Germinal center (tissue), 1 donor: ENCODE results near the gene SMYD3.

Source experiments
- DNase-seq: peaks from one replicate; pipeline ENCODE4 v3.0.0; 2012; ENCODE audit warnings: mixed read lengths, low spot score

SMYD3 gene

DNA sequence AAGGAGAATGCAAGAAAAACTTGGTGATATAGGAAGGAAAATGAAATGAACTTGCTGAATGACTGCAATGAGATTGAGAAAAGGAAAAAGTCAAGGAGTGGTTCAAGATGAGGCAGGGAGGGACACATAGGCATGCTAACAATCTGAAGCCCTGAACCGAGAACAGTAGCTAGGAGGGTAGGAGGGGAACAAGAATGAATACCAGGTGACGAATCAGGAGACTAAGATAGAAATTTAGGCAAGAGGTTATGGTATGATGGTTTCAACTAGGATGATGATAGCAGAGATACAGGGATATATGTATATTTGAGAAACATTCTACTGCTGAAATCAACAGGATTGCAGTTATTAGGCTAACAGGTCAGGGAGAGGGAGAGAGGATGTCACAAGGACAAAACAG, 44.1 kb downstream of the SMYD3 start:
- no peak for DNase-seq

DNA sequence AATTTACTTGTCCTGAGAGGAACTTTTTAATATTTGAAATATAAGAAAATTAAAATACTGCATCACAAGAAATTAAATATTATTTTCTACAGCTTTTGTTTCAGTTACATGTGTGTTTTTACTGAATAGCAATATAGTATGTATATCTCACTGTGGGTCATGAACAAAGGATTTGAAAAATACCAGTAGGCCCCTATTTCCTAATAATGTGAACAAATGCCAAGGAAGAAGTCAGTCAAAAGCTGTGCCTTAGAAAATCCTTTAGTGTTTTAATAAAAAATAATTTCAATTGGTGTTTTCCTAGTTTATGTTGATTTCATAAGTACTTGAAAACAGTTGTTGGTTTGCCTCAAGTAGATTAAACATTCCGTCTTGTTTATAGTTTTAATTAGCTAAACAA, 46.7 kb downstream of the SMYD3 start:
- DNase-seq, result no peak

DNA sequence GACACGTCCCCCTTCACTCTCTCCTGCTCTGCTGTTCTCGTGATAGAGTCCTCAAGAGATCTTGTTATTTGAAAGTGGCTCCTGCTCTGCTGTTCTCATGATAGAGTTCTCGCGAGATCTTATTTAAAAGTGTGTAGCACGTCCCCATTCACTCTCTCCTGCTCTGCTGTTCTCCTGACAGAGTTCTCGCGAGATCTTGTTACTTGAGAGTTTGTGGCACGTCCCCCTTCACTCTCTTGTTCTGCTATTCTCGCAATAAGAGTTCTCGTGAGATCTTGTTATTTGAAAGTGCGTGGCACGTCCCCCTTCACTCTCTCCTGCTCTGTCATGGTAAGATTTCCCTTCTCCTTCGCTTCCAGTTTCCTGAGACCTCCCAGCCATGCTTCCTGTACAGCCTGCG, 47.9 kb downstream of the SMYD3 start:
- DNase-seq, result no peak

DNA sequence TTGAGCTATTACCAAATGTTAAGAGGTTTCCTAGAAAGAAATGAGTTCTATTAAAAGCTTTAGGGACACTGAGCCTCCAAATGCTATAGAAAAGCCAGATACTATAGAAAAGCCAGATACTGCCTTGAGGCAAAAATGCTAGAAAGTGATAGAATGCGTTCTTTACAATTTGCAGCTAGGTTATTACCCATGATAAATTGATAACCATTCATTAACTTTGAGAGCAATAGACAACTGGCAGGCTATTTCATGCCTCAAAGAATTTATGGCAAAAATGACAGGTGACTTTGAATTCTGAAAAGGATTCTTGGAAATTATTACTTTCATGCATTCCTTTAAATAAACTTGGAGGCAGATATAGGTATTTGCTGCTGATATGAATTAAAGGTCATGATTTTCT, 51.6 kb downstream of the SMYD3 start:
- DNase-seq, result no peak

DNA sequence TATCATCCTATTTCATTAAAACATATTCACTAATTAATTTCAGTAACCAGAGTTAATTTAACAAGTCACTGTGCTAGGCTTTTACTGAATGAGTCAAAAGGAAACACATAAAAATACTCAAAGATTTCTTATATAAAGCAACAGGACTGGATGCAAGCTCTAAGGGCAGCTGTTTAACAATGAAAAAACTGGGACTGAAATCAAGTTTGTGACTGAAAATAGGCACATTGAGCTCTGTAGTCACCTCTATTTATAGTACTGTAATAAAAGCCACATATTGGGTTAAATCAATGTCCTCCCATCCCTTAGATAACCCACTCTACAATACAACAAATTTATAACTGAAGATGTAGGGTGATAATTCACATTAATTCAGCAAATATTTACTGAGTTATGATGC, 52.4 kb downstream of the SMYD3 start:
- no peak for DNase-seq

DNA sequence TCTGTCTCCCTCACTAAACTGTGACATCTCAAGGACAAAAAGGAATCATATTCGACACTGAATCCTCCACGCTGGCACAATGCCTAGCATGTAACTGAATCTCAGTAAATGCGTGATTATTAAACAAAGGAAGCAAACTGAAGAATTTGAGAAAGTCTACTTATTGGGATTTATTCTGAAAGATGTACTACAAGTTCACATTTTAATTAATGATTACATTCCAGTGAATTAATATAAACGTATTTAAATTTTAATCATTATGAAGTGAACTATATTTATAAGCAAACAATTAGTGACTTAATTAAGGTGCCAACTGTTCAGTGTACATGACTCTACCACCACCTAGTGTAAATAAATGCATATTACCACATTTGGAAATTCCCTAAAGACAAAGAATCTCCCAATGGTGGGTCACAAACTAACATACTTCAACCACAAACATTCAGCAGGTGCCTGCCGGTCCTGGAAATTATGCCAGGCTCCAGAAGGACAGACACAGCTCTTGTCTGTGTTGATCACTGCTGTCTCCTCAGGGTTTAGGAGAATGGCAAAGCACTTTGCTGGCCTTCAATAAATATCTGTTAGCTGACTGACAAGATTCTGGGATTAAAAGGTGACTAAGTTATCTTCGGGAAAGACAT, 56.3 kb downstream of the SMYD3 start:
- DNase-seq, result peak; percentile 36

DNA sequence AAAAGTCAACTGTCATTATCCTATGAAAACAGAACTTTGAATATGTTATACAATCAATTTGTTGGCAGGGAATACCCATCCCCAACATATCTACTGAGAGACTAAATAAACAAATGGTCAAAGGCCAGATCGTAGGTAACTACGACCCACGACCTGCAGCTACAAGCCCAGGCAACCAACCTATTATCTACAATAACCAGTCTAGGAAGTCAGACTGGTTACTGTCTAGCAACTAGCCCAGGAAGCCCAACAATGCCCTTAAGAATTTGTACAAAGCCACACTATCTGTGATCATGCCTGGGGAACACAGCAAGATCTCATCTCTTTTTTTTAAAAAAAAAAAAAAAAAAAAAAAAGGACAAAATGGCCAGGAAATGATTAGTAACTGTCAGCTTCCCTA, 58.7 kb downstream of the SMYD3 start:
- no peak for DNase-seq

DNA sequence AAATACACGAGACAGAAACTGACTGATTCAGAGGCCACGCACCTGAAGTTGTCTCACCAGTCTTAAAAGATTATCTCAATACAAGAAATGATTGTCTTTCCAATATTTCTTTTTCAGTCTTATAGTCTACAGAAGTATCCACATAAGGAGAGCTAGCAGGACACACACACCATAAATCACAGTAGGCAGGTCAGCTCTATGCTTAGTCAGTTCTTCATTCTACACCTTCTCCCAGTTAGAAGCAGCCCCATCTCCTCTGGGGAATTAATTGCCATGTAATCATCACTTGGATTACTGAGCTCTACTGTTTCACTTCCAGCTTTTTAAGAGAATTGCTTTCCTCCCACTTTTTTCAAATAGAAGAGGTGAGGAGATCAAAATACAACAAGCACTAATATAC, 59.6 kb downstream of the SMYD3 start:
- no peak for DNase-seq

DNA sequence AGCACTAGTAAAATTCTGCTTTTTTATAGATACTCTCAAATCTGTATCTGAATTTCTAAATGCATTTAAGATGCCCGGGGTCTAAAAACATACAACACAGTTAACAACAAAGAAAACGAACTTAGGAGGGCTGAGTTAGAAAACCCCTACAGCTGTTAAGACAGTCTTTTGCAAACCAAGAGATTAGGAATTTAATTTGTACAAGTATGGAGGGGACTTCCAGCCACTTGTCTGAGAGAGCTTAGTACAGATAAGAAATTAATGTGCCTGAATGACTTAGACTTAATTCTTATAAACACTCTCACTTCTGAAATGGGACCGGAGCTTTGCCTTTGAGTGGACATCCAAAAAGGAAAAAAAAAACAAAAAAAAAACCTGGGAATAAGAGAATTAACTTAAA, 61.6 kb downstream of the SMYD3 start:
- DNase-seq, result no peak

DNA sequence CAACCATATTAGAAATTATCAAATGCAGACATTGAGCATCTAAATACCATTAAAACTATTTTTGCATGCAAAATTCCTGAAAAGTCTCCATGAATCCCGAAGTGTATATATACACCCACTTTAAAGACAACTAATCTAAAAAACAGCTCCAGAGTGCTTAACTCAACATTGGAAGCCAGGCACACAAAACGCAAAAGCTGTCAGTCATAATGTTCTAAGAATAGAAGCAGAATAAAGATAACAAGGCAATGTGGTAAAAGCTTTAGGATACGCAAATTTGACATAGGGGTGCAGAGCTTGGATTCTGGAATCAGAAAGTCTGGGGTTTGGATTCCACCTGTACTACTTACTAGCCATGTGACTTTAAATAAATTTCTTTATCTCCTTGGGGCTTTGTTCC, 62.5 kb downstream of the SMYD3 start:
- DNase-seq, result no peak

DNA sequence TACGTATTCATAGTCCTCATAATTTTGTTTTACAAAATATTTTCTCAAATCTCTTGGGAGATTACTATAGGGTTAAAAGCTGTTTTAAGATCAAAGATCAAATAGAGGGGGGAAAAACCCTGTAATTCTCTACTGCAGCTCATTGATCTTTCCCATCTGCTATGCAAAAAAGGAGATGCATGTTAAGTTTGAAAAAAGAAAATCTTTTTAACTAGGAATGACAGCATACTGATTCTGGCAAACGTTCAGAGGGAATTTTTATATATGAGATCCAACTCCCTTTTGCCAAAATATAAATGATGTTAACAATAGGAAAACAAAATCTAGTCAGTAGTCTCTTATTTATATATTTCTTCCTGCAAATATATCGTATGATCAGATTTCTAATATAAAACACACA, 69.1 kb downstream of the SMYD3 start:
- no peak for DNase-seq

DNA sequence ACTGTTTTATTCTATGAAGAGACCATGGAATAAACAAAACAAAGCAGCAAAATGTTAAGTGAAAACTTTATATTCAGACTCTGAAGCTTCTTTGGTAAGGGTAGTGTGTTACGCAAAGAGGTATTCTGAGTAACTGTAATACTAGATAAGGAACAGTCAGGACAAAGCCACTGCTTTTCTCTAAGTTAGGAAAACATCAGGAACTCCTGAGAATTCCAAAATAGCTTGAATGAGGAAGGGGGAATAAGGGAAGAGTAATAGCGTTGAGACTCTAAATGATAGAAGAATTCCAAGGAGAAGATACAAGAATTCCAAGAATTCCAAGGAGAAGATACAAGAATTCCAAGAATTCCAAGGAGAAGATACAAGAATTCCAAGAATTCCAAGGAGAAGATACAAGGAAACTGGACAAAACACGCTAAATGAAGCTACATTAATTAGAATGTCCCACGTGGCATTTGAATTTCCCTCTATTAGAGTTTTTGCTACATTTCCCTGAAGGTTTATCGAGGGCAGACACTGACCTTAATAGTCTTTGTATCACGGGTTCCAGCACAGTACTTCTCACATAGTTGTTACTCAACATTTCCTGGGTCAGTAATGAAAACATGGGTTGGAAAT, 71.5 kb downstream of the SMYD3 start:
- DNase-seq, result no peak

DNA sequence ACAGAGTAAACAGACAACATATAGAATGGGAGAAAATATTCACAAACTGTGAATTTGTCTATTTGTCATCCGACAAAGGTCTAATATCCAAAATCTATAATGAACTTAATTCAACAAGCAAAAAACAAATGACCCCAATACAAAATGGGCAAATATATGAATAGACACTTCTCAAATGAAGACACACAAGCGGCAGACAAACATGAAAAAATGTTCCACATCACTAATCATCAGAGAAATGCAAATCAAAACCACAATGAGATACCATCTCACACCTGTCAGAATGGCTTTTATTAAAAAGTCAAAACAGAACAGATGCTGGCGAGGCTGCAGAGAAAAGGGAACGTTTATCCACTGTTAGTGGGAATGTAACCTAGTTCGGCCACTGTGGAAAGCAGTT, 72.7 kb downstream of the SMYD3 start:
- DNase-seq, result no peak

DNA sequence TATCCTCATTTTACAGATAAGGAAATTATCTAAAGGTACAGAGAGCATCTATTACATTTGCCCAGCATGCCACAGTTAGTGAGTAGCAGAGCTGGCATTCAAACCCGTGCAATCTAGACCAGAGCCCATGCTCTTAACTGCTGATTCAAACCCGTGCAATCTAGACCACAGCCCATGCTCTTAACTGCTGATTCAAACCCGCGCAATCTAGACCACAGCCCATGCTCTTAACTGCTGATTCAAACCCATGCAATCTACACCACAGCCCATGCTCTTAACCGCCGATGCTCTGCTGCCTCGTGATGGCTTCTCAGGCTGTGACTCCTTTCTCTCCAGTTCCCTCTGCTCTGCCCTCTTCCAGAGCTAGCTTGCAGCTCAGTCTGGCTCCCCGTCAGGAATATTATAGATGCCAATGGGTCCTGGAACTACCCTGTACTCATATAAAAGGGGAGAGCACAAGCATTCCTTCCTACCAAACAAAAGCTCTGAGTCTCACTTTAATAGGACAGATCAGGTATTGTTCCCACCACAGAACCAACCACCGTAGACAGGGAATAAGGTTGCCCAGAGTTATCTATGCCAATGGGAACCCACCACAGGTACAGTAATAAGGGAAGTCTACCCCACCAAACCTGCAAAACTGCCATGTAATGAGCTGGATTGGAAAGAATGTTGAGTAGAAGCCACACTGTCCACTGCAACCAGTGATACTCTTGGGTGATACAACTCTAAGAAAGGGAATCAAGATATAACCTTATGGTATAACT, 78.4 kb downstream of the SMYD3 start:
- DNase-seq, result no peak

DNA sequence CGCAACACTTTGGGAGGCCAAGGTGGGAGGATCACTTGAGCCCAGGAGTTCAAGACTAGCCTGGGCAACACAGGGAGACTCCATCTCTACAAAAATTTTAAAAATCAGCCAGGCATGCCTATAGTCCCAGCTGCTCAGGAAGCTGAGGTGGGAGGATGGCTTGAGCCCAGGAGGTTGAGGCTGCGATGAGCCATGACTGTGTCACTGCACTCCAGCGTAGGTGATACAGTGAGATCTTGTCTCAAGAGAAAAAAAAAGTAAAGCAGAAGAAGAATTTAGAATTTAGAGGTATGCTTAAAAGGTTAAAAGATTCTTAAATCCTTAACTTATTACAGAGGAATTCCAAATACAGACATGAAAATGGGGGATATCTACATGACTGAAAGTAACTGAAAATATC, 79.5 kb downstream of the SMYD3 start:
- DNase-seq, result no peak

DNA sequence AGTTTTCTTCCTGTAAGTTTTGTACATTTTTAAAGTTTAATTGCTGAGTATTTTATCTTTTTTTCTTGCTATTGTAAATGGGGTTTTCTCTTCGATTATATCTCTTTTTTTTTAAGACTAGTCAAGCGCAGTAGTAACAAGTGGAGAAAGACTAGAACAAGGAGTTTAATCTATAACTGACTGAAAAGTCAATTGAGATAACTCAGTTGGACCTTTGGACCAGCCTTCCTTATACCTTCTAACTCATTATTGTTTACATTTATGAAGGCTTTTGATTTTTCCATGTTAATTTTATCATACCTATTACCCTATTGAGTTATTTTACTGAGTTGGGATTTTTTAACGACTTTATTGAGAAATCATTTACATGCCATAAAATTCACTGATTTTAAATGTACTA, 81.2 kb downstream of the SMYD3 start:
- no peak for DNase-seq

DNA sequence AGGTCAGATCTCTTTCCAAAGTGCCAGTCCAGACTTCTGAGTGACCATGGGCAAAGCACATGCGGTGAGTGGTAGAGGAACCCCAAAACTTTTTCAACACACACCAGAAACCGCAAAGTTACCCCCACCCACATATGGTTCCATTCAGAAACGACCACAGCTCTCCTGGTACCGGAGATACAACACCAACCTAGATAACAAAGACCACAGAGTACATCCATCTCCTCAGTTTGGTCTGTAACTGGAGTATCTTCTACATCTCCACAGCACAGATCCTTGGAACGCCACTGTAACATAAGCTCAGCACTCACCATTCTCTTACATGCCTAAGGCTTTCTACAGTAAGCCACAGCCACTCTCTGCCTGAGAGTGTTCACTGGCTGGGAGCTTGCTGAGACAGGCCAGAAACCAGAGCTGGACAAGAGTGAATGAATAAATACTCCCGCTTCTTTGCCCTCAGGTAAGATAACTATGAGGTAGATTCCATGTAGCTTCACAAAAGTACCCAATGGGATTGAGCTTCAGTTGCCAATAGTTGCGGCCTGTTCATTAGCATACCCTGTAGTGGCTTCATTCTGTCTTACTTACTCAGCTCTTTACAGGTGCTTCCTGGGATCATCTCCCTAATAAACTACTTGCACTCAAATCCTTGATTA, 81.8 kb downstream of the SMYD3 start:
- no peak for DNase-seq

DNA sequence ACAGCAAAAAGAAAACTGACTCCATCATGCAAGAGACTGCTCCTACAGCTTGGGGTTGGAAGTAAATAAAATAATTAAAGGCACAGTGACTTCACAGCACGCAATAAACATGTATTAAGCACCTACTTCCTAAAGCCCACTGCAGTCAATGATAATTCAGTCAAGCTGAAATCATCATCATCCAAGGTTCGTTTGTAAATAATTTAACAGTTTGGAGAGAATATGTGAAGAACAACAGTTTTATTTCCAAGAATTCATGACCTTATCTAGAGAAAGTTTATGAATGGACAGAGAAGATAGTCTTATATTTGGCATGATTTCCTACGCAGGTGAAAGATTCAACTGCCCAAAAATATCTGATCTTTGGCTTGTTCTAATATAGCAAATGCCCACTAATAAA, 86.8 kb downstream of the SMYD3 start:
- DNase-seq, result no peak

DNA sequence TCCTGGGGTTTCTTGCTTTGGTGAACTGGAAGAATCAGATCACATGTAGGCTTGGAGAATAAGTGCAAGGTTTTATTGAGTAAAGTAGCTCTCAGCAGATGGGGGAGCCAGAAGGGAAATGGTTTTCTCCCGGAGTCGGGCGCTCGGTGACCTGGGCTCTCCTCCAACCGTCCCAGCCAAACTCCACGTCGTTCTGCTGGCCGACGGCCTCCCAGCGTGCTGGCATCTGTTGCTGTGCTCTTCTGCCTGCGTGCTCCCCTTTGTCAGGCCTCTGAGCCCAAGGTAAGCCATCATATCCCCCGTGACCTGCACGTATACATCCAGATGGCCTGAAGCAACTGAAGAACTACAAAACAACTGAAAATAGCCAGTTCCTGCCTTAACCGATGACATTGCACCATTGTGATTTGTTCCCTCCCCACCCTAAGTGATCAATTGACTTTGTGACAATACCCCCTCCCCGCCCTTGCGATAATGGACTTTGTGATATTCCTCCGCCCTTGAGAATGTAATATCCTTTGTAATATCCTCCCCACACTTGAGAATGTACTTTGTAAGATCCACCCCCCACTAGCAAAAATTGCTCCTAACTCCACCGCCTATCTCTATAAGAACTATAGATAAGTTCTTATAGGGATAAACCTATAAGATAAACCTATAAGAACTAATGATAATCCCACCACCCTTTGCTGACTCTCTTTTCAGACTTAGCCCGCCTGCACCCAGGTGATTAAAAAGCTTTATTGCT, 88.3 kb downstream of the SMYD3 start:
- no peak for DNase-seq

DNA sequence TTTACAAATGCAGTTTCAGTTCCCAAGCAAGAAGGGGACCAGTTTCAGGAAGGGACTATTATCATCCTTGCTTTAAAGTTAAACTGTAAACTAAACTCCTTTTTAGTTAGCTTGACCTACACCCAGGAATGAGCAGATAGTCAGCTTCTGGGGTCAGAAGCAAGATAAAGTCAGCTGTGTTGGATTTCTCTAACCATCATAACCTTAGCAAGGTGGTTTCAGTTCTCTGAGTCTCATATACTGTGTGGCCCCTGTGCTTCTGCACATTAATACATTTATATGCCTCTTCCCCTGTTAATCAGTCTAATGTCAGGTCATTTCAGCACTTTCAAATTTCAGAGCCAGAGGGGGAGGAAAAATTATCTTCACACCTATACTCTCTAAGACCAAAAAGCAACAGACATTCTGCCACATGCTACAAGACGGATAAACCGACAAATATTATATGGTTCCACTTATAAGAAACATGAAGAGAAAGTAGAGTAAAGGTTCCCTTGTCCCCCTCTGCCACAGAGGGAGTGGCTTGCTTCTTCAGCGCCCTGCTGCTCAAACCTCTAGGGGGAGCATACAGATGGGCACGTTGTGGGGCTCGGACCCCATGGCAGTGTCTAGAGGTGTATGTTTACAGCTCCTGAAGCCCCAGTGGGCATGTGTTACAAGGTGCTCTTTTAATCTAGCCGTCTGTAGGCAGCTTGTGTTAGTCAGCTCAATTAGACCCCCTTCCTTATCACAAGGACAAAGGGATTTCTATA, 89.1 kb downstream of the SMYD3 start:
- DNase-seq, result no peak

DNA sequence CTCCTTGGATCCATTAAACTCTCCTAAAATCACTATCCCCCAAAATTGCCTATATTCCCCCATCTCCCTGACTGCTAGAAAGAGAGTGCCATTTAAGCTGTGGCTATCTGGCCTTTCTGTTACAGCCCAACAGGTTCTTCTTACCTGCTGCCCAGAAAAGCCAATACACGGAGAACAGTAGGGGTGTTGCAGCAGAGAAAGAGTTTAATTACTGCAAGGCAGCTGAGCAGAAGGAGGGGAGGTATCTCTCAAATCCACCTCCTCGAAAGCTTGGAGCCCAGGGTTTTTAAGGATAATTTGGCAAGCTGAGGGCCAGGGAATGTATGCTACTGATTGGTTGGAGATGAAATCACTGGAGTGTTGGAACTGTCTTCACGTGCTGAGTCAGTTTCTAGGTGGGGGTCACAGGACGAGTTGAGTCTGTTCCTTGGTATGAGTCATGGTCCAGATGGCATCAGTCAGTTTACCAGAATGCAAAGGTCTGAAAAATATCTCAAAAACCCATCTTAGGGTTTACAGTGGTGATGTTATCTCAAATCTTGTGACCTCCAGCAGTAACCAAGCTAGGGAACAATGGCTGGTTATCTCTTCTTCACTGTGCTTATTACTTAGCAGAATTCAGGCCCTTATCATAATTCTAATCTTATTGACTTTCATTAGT, 89.8 kb downstream of the SMYD3 start:
- no peak for DNase-seq
